RPMI7951 (cell line): ENCODE results near the gene PLIN3. TPM values are rescaled to one million over a fixed set of nuclear protein-coding genes. Genes with fewer than 3 reads are reported as not detected.
A peak's percentile ranks its signal among the peaks of the same experiment; 100 is the strongest.
"Not testable (repeated sequence)": the region's sequence is repeated elsewhere in the genome, so short reads cannot be mapped to it uniquely, and the experiment has no call there.

Experiments used
- DNase-seq: peaks from one replicate; pipeline ENCODE4 v3.0.0-alpha.2; 2012; ENCODE audit warnings: low read depth
- total RNA-seq: library from RNA; depleted of rRNA; stranded (reverse); fragments of >200 nt; shearing (Covaris generic); gene quantifications from 2 replicates; pipeline ENCODE4 v1.2.3, GENCODE V29; 2014

PLIN3 gene
- total RNA-seq, 1 experiment from 2014 or later, result 194 TPM

- not testable (repeated sequence) for DNase-seq
These were observed 25.5 kb upstream of the PLIN3 start for GRCh38 chr19:4892962-4893361.

GRCh38 chr19:4891066-4891465 lies 23.6 kb upstream of the PLIN3 start:
- no peak for DNase-seq

DNA sequence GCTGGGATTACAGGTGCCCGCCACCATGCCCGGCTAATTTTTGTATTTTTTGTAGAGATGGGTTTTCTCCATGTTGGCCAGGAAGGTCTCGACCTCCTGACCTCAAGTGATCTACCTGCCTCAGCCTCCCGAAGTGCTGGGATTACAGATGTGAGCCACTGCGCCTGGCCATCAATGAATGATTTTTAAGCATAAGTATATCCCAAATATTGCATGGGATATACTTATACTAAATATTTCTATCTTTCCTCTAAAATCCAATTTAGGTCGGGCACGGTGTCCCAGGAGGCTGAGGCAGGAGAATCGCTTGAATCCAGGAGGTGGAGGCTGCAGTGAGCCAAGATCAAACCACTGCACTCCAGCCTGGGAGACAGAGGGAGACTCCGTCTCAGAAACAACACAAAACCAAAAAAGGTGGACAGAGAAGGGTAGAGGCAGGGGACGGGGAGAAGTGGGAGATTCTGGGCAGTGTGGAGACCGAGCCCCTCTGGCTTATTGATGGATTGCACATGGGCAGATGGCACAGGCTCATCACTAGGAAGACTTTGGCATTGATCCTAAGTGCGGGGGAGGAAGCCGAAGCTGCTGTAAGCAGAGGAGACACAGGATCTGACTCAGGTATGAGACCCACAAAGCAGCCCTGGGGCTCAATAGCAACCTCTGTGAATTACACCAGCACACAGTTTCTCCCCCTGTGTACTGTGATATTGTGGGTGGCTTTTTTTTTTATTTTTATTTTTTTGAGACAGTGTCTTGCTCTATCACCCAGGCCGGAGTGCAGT lies 21.8 kb upstream of the PLIN3 start:
- peak; percentile 98 for DNase-seq

DNA sequence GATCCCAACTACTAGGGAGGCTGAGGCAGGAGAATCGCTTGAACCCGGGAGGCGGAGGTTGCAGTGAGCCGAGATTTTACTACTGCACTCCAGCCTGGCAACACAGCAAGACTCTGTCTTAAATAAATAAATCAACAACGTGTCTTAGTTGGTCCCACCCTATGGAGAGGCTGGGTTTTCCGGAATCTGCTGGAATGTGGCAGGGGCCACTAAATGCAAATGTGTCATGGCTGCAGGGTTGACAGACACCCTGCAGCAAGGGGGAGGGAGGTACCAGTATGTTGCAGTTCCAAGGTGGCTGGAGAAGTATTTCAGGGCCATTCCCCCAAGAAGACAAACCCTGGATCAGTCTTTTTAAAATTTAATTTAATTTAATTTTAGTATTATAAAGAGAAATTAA lies 20.3 kb upstream of the PLIN3 start:
- not testable (repeated sequence) for DNase-seq

GRCh38 chr19:4884993-4885392 lies 17.5 kb upstream of the PLIN3 start:
- not testable (repeated sequence) for DNase-seq

DNA sequence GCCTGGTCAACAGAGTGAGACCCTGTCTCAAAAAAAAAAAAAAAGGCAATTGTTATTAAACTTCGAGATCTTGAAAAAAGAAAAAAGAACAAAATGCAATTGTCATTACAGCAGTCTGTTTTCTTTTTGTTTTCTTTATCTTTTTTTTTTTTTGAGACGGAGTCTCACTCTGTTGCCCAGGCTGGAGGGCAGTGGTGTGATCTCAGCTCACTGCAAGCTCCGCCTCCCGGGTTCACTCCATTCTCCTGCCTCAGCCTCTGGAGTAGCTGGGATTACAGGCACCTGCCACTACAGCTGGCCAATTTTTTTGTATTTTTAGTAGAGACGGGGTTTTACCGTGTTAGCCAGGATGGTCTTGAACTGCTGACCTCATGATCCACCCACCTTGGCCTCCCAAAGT lies 15.4 kb upstream of the PLIN3 start:
- not testable (repeated sequence) for DNase-seq

- DNase-seq, result no peak
These were observed 11.6 kb upstream of the PLIN3 start for GRCh38 chr19:4879041-4879440.

DNA sequence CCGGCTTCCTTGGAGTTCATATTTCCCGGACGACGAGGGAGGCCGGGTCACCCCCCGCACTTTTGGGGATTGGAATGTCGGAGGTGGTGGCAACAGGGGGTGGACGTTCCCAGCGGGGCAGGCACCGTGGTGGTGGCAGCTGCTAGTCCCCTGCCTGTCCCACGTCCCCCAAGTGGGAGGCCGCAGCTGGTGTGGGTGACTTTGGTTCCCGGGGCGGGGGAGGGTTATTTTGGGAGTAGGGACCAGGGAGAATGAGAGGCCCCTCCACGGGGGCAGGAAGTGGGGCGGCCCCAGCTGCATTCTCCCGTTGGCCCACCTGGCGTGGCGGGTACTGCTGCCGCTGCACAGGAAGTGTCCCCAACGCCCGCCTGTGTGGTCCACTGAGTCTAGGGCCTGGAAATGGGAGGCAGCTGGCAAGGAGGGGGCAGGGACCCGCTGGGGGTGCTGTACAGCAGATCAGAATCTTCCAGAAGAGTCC lies 11.1 kb upstream of the PLIN3 start:
- DNase-seq, result no peak

DNA sequence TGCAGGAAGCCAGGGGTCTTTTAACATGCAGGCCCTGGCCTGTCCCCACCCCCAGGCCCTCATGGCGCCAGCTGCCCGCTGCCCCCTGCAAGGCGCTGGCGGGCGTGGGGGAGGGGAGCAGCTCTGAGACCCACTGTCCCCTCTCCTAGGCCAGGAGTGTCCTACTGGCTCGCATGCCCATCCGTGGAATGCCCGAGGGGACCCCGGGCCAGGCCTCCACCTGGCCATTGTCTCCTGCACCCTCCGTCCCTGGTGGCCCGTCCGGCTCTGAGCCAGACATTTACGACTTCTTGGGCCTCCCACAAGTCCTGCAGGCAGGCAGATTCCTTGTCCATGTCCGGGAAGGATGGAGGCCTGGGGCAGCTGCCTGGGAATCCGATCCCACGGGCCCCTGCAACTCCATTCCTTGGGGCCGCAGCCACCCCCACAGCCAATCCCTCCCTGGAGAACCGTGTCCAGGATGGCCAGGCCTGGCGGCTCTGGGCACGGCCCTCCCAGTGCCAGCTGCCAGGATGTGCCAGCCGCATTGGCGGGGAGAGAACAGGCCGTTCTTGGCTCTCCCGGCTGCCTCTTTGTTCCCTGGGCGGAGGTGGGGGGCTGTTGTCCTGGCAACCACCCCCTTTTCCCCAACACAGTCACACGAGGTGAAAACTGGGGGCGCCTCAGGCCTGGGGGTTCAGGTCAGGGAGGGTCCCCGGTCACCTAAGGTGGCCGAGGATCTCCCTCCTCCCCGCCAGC lies 10.5 kb upstream of the PLIN3 start:
- DNase-seq, result no peak

- DNase-seq, result no peak
These were observed 6.5 kb upstream of the PLIN3 start for GRCh38 chr19:4873930-4874329.

GRCh38 chr19:4871711-4872110 lies 4.2 kb upstream of the PLIN3 start:
- DNase-seq, result no peak

DNA sequence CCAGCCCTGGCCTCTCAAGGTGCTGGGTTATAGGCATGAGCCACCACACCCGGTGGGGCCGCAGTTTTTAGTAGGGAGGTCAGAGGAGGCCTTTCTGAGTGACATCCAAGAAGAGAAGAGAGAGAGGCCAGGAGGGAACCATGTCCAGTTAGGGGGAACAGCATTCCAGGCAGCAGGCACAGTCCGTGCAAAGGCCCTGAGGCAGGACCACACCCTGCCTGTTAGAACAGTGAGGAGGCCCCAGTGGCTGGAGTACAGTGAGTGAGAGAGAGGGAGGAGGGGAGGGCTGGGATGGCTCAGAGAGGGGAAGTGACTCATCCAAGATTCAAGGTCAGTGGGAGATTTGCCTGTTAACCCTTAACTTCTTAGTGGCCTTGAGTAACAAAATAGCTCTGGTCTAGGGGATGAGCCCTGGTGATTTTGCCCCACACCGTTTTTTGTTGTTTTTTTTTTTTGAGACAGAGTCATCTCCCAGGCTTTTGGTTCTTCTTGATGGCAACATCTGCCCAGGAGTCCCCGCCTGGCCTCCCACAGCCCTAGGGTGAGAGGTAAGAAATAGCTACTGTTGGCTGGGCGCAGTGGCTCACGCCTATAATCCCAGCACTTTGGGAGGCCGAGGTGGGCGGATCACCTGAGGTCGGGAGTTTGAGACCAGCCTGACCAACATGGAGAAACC lies 2.7 kb upstream of the PLIN3 start:
- peak; percentile 99 for DNase-seq

DNA sequence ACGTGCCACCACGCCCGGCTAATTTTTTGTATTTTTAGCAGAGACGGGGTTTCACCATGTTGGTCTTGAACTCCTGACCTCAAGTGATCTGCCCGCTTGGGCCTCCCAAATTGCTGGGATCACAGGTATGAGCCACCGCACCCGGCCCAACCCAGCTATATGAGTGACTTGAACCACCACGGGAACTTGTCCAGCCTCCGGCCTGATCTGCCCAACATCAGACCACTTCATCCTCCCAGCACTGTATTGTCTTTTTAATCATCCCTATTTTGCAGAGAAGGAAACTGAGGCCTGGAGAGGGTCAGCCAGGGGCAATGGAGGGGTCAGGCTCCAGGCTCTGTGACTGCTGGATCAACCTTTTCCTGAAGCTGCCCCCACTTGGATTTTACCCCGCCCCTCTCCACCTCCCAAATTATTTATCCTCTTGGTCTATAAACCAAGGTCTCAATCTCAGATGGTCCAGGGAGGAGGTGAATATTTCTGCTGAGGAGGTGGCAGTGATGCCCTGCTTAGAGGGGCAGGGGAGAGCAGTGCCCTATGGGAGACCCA lies 893 bp upstream of the PLIN3 start:
- no peak for DNase-seq

- peak; percentile 41 for DNase-seq
These were observed 657 bp downstream of the PLIN3 start for GRCh38 chr19:4866595-4867424.

- DNase-seq, result no peak
These were observed 6.3 kb downstream of the PLIN3 start for GRCh38 chr19:4861147-4861546.

DNA sequence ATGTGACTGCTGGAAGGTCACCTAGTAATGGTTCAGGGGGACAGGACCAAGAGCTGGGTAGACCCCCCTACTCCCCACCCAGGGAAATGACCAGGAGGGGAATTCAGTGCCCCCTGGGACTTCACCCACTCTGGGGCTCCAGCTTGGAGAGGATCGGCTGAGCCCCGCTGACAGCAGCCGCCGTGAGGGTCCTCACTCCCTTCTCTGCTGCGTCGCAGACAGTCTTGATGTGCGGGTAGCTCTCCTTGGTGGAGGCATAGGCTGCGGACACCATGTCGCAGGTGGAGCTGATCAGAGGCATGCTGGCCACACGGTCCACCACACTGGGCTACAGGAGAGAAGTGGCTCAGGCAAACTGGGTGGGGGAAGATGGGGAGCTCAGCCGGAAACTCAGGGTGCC lies 7.8 kb downstream of the PLIN3 start:
- no peak for DNase-seq

DNA sequence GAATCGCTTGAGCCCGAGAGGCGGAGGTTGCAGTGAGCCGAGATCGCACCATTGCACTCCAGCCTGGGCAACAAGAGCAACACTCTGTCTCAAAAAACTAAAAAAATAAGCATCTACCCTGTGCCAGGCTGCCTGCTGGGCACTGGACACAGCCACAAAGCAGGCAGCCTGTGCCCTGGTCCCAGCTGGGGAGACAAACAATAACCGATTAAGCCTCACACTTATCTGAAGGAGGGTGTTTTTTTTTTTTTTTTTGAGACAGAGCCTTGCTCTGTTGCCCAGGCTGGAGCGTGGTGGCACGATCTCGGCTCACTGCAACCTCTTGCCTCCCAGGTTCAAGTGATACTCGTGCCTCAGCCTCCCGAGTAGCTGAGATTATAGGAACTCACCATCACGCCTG lies 11.0 kb downstream of the PLIN3 start:
- not testable (repeated sequence) for DNase-seq

GRCh38 chr19:4853506-4853905 lies 14.0 kb downstream of the PLIN3 start:
- DNase-seq, result not testable (repeated sequence)

DNA sequence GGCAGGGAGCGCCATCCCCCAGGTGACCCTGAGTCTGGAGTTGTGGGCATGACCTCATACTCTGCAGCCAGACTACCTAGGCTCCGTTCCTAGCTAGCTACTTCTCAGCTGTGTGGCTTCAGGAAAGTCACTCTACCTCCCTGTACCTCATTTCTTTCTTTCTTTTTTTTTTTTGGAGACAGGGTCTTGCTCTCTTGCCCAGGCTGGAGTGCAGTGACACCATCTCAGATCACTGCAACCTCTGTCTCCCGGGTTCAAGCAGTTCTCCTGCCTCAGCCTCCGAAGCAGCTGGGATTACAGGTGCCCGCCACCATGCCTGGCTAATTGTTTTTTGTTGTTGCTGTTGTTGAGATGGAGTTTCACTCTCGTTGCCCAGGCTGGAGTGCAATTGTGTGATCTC lies 15.0 kb downstream of the PLIN3 start:
- DNase-seq, result no peak

- peak; percentile 49 for DNase-seq
These were observed 15.7 kb downstream of the PLIN3 start for GRCh38 chr19:4851551-4852290.

DNA sequence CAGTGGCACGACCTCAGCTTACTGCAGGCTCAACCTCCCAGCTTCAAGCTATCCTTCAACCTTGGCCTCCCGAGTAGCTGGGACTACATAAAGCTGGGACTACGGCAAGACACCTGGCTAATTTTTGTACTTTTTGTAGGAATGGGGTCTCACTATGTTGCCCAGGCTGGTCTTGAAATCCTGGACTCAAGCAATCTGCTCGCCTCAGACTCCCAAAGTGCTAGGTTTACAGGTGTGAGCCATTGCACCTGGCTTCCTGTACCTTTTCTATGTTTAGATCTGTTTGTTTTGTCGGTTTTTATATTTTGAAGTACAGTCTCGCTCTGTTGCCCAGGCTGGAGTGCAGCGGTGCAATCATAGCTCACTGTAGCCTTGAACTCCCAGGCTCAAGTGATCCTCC lies 18.4 kb downstream of the PLIN3 start:
- no peak for DNase-seq
